ENCODE results near the gene TIMP2. TPM values are rescaled to one million over a fixed set of nuclear protein-coding genes. Genes with fewer than 3 reads are reported as not detected.

Gene TIMP2
- total and polyA plus RNA-seq, 2 experiments from 2014 or later, result 10.6 to 22.5 TPM

GRCh38 chr17:78829477-78829876, 95.7 kb downstream of the TIMP2 start (continued):
- TF ChIP-seq STAT1 (IDR thresholded peaks at IDR 0.05; ENCODE audit: unreplicated experiment) (no peak), ZNF331 (CRISPR knock-in tag; IDR thresholded peaks at IDR 0.05; ENCODE audit: low read depth) (no peak), POLR2AphosphoS5 (IDR thresholded peaks at IDR 0.05; ENCODE audit: low read depth) (no peak), ZNF114 (CRISPR knock-in tag; IDR thresholded peaks at IDR 0.05) (no peak)

- no peaks in the 10 kb centered on the region for H3F3A ChIP-seq (replicated peaks; ENCODE audit: low read depth)
- H3K4me2 ChIP-seq, result no peak overlapping the region
- no peaks in the 10 kb centered on the region for H3K4me1 ChIP-seq (ENCODE audit: insufficient read depth)
- peak overlapping the region; percentile 74 for H3K27ac Mint-ChIP-seq
- ATAC-seq, result peak; percentile 80
- no peaks in the 10 kb centered on the region for H3K9me2 ChIP-seq (ENCODE audit: insufficient read depth)
- TF ChIP-seq CTCF (conservative IDR thresholded peaks at IDR 0.05; ENCODE audit: low read depth in 2 of 2) (peak; percentile 17 to 44; a peak in 2 of 4 replicates), CREB1 (CRISPR knock-in tag; IDR thresholded peaks at IDR 0.05; ENCODE audit: low read depth) (no peak)
- H3K4me1 Mint-ChIP-seq, result no peaks in the 10 kb centered on the region
- peaks cover 52% of the 10 kb centered on the region for H3K36me3 ChIP-seq (ENCODE audit: insufficient read depth)
- H3K27ac ChIP-seq (ENCODE audit: low read depth), result no peak overlapping the region
- H3K79me2 ChIP-seq (replicated peaks; ENCODE audit: insufficient read depth), result peaks cover 54% of the 10 kb centered on the region
- peaks cover 54% of the 10 kb centered on the region for H4K20me1 ChIP-seq (replicated peaks; ENCODE audit: insufficient read depth)
- no peaks in the 10 kb centered on the region for H3K27me3 ChIP-seq (ENCODE audit: insufficient read depth)
- DNase-seq (ENCODE audit: low spot score), result peak; percentile 30
- peaks cover 1% of the 10 kb centered on the region for H3K27me3 Mint-ChIP-seq (ENCODE audit: insufficient read depth, low read depth, poor library complexity)
- H2AFZ ChIP-seq, result no peak overlapping the region
- H3K4me3 Mint-ChIP-seq, result no peak overlapping the region
- peaks cover 88% of the 10 kb centered on the region for H3K36me3 Mint-ChIP-seq (ENCODE audit: low read depth)
- no peak overlapping the region for H3K4me3 ChIP-seq
- H3K9me3 Mint-ChIP-seq, result no peaks in the 10 kb centered on the region
These were observed 96.6 kb downstream of the TIMP2 start for GRCh38 chr17:78828470-78829185.

- Mint-ChIP-seq H3K9me3 (no peaks in the 10 kb centered on the region; the same call in 2 of the 3 replicates), H3K4me3 (no peak overlapping the region), H3K27ac (no peak overlapping the region), H3K36me3 (ENCODE audit: low read depth) (peaks cover 88% of the 10 kb centered on the region), H3K27me3 (ENCODE audit: insufficient read depth, low read depth, poor library complexity) (peaks cover 1% of the 10 kb centered on the region), H3K4me1 (no peaks in the 10 kb centered on the region)
- Histone ChIP-seq H3K27me3 (ENCODE audit: insufficient read depth) (no peaks in the 10 kb centered on the region), H3K36me3 (ENCODE audit: insufficient read depth) (peaks cover 48% of the 10 kb centered on the region), H3K27ac (ENCODE audit: low read depth) (0 out of 2 replicates have a peak overlapping the region, but pooled peaks have one; percentile 50), H3F3A (replicated peaks; ENCODE audit: low read depth) (no peaks in the 10 kb centered on the region), H3K4me3 (no peak overlapping the region), H3K4me2 (no peak overlapping the region), H4K20me1 (replicated peaks; ENCODE audit: insufficient read depth) (peaks cover 51% of the 10 kb centered on the region), H3K4me1 (ENCODE audit: insufficient read depth) (no peaks in the 10 kb centered on the region), H2AFZ (no peak overlapping the region), H3K9me2 (ENCODE audit: insufficient read depth) (no peaks in the 10 kb centered on the region), H3K79me2 (replicated peaks; ENCODE audit: insufficient read depth) (peaks cover 40% of the 10 kb centered on the region)
- DNase-seq (ENCODE audit: low spot score) (no peak), ATAC-seq (no peak)
- TF ChIP-seq CTCF (conservative IDR thresholded peaks at IDR 0.05; ENCODE audit: low read depth in 2 of 2), result no peak
- TF ChIP-seq STAT1 (IDR thresholded peaks at IDR 0.05; ENCODE audit: unreplicated experiment), result no peak
- TF ChIP-seq REST (IDR thresholded peaks at IDR 0.05; ENCODE audit: unreplicated experiment), result no peak
These were observed 98.2 kb downstream of the TIMP2 start for GRCh38 chr17:78826836-78827509.

All from GM23338 (cell line).